Right ventricle myocardium superior (tissue), 1 donor: ENCODE measurements around the gene OR52K2. TPM values are rescaled to one million over a fixed set of nuclear protein-coding genes. Genes with fewer than 3 reads are reported as not detected.
"Not testable (repeated sequence)": the region's sequence is repeated elsewhere in the genome, so short reads cannot be mapped to it uniquely, and the experiment has no call there.

Experiments used
- ATAC-seq: fragments of 200-7000 bp; cut with Tn5 transposase; one replicate; pipeline ENCODE4 v1.9.1; 2020; ENCODE audit warnings: mild to moderate bottlenecking; ENCODE audit not compliant: poor library complexity
- DNase-seq: peaks from one replicate; pipeline ENCODE4 v3.0.0-alpha.2; 2020
- intact Hi-C: fragments of 100-400 bp; cut with DNase I; formaldehyde crosslinking; loops from one replicate; pipeline ENCODE4 v1.11.2; 2022
- total RNA-seq: library from RNA; stranded (reverse); fragmentation: NEBNext Ultra II Directional; extraction: Animal tissue kit (Norgen Biotek cat#: 25700); gene quantifications from one replicate; pipeline ENCODE4 v1.2.1, GENCODE V29; 2021
- donor health status: DM: no; HTN: yes; CAD: no; lungs with severe emphysema.

Gene OR52K2
- total RNA-seq, 1 donor from 2014 or later, result not detected

DNA sequence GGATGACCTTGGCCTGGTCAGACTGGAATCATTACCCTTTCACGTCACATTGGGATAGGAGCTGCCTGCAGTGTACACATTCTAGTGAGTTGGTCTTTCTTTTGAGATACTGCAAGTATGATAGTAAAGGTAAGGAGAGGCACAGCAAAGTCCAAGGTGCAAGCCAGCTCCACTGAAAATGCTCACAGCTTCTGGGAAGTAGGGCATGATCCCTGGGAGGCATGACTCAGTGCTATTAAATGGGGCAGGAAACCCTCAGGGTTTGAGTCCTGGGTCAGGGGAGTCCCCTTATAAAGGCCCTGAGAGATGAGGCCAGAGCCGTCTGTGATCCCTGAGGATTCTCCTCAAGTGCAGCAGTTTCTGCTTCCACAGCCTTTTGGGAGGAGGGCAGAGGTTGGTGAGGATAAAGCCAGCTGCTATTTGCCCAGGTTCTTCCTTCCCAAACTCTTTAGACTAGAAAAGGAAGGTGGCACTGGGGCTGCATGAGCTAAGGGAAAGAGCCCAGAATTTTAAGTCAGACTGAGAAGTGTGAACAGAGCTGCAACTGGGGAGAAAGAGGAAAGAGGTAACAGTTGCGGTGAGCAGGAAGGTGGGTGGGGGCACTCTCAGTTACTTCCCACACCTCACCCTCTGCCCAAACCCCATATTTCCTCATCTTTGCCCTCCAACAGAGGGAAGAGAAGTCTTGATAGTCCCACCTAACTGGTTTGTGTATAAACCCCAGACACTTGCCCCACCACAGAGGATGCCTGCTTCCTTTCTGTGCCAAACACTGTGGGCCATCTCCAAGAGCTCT lies 18.9 kb downstream of the OR52K2 start:
- intact Hi-C loops, result no loop called here
- ATAC-seq (no peak), DNase-seq (no peak)

GRCh38 chr11:4479644-4480043 lies 30.5 kb downstream of the OR52K2 start:
- no peak for ATAC-seq
- intact Hi-C loops, result no loop called here

DNA sequence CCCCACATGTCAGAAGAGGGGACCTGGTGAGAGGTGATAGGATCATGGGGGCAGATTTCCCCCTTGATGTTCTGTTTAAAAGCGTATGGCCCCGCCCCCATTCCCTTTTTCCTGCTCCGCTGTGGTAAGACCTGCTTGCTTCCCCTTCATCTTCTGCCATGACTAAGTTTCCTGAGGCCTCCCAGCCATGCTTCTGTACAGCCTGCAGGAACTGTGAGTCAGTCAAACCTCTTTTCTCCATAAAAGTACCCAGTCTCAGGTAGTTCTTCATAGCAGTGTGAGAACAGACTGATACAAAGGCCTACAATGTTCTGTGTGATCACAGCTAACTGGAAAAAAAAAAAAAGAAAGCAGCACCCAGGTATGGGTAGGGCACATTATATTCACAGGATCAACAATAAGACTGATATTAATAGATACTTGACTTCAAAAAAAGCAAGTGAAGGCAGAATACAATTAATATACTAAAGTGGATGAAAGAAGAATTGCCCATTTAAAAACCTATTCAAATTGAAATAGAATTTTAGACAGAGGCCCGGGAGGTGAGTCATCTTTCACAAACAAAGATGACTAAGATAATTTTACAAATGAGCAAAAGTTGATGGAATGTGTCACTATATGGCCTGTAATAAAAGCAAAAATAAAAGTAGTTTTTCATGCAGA lies 31.6 kb downstream of the OR52K2 start:
- DNase-seq (no peak), ATAC-seq (no peak)
- intact Hi-C loops, result no loop called here

More at GRCh38 chr11:4479644-4480043, 30.5 kb downstream of the OR52K2 start:
- no peak for DNase-seq

GRCh38 chr11:4481240-4481582 lies 32.1 kb downstream of the OR52K2 start:
- DNase-seq (no peak), ATAC-seq (no peak)
- intact Hi-C loops, result no loop called here

GRCh38 chr11:4482445-4482844 lies 33.4 kb downstream of the OR52K2 start, which contains the start of gene OR52K1:
TSS of gene OR52K1 (plus strand) at chr11:4482646. CDS start at chr11:4488901, 6,255 bp downstream.
- no peak for DNase-seq
- ATAC-seq, result no peak

GRCh38 chr11:4484310-4484709 lies 35.2 kb downstream of the OR52K2 start:
- intact Hi-C loops, result no loop called here
- ATAC-seq, result no peak

More at GRCh38 chr11:4482445-4482844, 33.4 kb downstream of the OR52K2 start, which contains the start of gene OR52K1:
- intact Hi-C loops, result no loop called here

DNA sequence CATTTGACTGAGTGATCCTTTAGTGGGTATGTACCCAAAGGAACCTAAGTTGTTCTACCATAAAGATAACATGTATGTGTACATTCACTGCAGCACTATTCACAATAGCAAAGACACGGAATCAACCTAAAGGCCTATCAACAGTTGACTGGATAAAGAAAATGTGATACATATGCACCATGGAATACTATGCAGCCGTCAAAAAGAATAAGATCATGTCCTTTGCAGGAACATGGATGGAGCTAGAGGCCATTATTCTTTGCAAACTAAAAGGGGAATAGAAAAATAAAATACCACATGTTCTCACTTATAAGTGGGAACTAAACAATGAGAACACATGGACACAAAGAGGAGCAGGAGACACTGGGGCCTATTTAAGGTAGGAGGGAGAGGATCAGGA lies 42.3 kb downstream of the OR52K2 start:
- ATAC-seq, DNase-seq, intact Hi-C loops: not testable (repeated sequence)

More at GRCh38 chr11:4484310-4484709, 35.2 kb downstream of the OR52K2 start:
- no peak for DNase-seq

DNA sequence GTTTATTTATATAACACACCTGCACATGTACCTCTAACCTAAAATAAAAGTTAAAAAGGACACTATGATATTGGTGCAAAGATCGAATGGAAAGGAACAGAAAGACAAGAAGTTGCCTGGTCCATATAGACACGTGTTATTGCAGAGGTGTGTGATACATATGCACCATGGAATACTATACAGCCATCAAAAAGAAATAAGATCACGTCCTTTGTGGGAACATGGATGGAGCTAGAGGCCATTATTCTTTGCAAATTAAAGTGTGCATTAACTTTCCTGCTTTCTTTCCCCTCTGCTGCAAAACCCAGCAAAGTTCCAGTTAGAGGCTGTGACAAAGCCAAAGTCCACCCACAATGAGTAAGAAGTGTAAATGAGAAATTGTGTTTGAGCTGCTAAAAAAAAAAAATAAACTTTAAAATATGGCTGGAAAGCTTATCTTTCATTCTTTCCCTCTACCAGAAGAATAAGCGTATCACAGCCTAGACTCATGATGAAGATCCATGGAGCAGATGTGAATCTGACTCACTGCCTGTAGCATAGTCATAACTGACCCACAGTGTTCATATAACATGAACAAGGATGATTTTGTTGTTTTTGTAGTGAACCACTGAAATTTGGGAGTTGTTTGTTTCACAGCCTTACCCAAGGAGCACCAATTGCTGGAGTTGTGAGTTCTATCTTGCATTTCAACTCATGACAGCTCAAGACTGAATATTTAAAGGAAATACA lies 42.9 kb downstream of the OR52K2 start:
- DNase-seq (no peak), ATAC-seq (no peak)
- intact Hi-C loops, result loop anchor here (2.0 kb wide), 1 partner anchor 305 kb away; no protein-coding TSS in a partner anchor

DNA sequence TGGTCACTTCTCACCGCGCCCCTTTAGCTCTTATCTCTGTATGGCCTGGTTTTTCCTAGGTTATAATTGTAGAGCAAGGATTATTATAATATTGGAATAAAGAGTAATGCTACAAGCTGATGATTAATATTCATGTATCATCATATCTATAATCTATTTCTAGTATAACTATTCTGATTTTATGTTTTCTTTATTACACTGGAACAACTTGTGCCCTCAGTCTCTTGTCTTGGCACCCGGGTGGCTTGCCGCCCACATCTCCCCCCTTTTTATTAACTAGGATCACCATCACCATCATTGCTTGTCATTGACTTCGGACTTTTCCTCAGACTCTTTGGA lies 44.4 kb downstream of the OR52K2 start:
- no peak for ATAC-seq
- intact Hi-C loops, result loop anchor here (2.0 kb wide), 1 partner anchor 307 kb away; no protein-coding TSS in a partner anchor

GRCh38 chr11:4495487-4495886 lies 46.4 kb downstream of the OR52K2 start:
- ATAC-seq (no peak), DNase-seq (no peak)
- intact Hi-C loops, result no loop called here

More for the DNA sequence above, 44.4 kb downstream of the OR52K2 start:
- DNase-seq, result no peak

- DNase-seq, result no peak
- no peak for ATAC-seq
- intact Hi-C loops, result no loop called here
Measured at GRCh38 chr11:4495986-4496385, 46.9 kb downstream of the OR52K2 start.

- DNase-seq (no peak), ATAC-seq (peak; percentile 46)
- intact Hi-C loops, result no loop called here
Measured at GRCh38 chr11:4496557-4497248, 47.6 kb downstream of the OR52K2 start.

Other genes starting within 250 kb of the OR52K2 start
- not detected for gene OR52B4, start 80.9 kb upstream of the OR52K2 start, total RNA-seq
- gene TRIM21, start 55.6 kb upstream of the OR52K2 start, total RNA-seq, result 7.6 TPM
- not detected for gene OR52K1, start 33.4 kb downstream of the OR52K2 start, total RNA-seq
- gene OR52M1, start 95.9 kb downstream of the OR52K2 start, total RNA-seq, result not detected
- not detected for gene OR52I2, start 132.4 kb downstream of the OR52K2 start, total RNA-seq
- not detected for gene OR52I1, start 144.7 kb downstream of the OR52K2 start, total RNA-seq
- 11.0 TPM for gene TRIM68, start 158.9 kb downstream of the OR52K2 start, total RNA-seq
- not detected for gene OR51D1, start 188.2 kb downstream of the OR52K2 start, total RNA-seq
- gene OR51E1, start 194.7 kb downstream of the OR52K2 start, total RNA-seq, result 1.4 TPM
- gene OR51E2, start 248.6 kb downstream of the OR52K2 start, total RNA-seq, result 0.13 TPM